Measurements from ENCODE around the gene FIGNL2. TPM values are rescaled to one million over a fixed set of nuclear protein-coding genes. Genes with fewer than 3 reads are reported as not detected.
"Not testable (repeated sequence)": the region's sequence is repeated elsewhere in the genome, so short reads cannot be mapped to it uniquely, and the experiment has no call there.

FIGNL2 gene
- total RNA-seq, 2 experiments from 2014 or later, result 0.55 to 0.57 TPM

DNA sequence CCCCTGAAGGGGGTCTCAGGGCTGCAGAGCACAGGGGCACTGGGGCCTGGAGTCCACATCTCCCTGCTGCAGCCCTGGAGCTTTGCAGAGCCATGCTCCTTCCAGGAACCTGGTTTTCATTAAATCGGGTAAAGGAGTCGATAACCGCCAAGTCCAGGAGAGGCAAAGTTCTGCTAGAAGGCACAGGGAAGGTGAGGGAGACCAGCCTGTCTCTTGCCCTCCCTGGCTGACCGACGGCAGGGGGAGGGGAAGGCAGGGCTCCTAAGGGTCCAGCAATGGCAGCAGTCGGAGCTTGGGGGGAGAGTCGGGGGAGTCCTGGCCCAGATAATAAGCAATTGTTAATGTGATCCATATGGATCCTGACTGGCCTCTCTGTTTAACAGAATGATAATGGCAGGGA is 3.0 kb downstream of the FIGNL2 start:
- ChIA-PET CTCF (interaction anchor here (0.9 to 2.2 kb wide), 2 partner anchors 30 to 32 kb away, joined by 3 to 7 read pairs; no protein-coding TSS in a partner anchor), POLR2A (no interaction called here)

DNA sequence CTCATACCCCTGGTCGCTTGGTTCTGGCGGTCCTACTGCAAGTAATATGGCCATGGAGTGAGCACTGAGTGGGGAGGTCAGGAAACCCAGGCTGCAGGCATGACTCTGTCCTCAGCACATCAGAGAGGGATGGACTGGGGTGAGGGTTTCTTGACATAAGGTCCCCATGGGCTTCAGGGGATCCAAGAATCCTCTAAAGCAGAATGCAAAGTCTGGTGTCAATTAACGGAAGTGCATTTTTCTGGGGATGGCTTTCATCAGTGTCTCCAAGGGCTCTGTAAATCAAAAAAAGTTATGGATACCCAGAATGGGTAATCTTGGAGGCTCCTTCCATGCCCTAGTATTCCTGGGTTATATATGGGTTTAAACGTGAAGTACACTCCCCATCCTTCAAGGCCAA is 3.7 kb downstream of the FIGNL2 start:
- POLR2A ChIA-PET, result no interaction called here
- CTCF ChIA-PET, result interaction anchor here (0.9 kb wide), 1 partner anchor 31 kb away, joined by 3 read pairs; no protein-coding TSS in a partner anchor

DNA sequence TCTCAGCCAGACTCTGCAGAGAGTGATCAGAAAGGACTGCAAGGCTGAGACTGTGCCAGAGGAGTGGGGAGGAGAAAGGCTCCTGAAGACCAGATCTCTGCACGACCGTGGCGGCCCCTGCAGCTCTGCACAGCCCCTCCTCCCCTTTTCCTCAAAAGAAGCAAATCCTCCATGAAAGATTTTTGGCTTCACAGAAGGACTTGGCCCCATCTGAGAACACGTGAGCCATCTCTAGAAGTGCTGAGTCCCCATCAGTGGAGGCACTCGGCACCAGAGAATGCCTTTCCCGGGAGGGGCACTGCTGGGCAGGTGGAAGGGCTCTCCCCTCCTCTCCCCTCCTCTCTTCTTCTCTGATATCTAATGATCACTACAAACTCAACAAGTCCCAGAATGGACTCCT is 6.8 kb downstream of the FIGNL2 start:
- POLR2A ChIA-PET, result no interaction called here
- CTCF ChIA-PET, result interaction anchor here (1.3 kb wide), 1 partner anchor 11 kb away, joined by 5 read pairs; no protein-coding TSS in a partner anchor

DNA sequence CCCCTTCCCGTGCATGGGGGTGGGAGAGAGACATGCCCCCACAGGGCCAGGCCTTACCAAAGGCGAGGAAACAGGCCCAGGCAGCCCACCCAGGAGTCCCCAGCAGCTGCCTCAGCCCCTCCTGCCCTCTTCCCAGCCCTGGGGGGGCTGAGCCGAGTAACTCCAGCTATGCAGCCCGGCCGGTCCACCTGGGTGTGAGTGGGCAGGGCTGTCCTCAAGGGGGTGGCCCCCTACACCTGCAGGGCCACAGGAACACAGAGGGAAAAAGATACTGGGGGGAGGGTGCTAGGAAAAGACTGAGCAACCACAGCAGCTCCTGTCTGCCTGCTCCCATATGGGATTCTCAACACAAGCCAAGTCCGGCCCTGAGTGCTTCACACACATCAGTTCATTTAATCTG is 7.6 kb downstream of the FIGNL2 start:
- CTCF ChIA-PET, result interaction anchor here (1.3 kb wide), 1 partner anchor 10 kb away, joined by 5 read pairs; no protein-coding TSS in a partner anchor
- POLR2A ChIA-PET, result no interaction called here

DNA sequence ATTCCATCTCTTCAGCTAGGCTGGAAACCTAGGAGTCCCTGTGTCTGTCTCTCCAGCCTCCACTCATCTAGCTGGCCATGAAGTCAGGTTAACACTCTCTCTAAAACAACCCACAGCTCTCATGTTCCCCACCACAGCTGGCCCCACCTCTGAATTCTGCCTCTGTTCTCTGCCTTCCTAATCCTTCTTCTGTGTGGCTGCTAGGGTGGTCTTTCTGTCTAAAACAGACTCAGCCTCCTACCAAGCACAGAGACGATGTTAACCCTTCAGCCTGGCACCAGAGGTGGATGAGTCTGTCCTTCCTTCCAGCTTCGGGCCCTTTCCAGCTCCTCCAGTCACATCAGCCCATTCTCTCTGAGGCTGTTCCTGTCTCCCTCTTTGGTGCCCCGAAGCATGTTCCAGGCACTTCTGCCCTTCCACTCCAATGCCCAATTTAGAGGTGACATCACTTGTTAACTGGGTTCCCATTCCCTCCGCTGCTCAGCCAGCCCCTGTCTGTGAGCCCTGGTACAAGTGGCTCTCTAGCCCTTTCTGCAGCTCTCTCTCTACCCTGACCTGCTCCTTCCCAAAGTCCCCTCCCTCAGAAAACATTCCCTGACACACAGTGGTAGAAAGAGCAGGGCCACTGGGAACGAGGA is 9.1 kb downstream of the FIGNL2 start:
- CTCF ChIA-PET, result no interaction called here

DNA sequence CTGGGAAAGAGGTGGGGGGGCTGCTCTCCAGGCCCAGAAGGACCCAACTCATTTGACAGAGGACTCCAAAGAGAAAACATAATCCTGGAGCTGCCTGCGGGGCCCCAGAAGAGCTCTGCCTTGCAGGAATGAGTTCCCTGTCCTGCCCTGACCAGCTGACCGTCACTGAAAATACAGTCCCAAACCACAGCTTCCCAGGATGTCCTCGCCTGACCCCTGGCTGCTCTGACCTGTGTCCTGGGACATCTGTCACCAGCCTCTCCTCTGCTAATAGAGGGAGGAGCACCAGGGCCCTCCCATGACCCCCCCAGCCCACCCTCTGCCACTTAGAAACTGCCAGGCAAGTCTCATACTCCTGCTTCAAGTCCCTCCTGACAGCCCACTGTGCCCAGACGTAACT is 9.8 kb downstream of the FIGNL2 start:
- ChIA-PET POLR2A (no interaction called here), CTCF (no interaction called here)

More for the DNA sequence above, 9.1 kb downstream of the FIGNL2 start:
- POLR2A ChIA-PET, result no interaction called here

DNA sequence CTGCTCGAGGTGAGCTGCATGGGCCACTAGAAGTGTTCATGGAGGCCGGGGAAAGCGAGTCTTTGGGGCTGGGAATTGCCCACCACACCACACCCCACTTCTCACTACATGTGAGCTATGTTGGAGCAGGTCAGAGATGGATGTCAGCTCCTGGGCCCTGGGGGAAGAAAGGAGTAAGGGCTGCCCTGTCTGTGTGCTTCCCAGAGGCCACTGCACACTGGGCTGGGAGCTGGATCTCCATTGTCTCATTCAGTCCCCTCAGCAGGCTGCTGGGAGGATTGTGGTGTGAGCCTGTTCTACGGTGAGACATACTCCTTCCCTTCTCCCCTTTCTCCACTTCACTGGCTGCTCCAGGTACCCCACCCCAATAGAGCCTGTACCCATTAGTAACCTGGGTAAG is 10.5 kb downstream of the FIGNL2 start:
- ChIA-PET CTCF (interaction anchor here (1.3 kb wide), 1 partner anchor 19 kb away, joined by 3 read pairs; no protein-coding TSS in a partner anchor), POLR2A (no interaction called here)

DNA sequence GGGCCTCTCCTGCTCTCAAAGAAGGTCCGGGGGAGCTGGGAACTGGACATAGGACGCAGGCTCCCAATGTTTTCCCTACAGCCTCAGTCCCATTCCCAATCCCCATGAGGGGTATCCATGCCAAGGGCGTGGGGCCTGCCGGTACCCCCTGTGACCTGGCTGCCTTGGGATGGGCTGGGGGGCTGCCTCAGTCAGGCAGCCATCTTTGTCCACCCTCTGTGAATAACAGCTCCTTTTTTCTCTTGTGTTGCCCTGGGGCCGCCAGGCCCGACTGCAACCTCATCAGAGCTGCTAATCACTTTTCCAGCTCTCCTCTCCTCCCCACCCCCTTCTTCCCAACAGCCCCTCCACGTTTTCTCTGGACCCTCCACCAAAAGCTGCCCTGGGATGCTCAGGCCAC is 11.2 kb downstream of the FIGNL2 start:
- POLR2A ChIA-PET, result no interaction called here
- CTCF ChIA-PET, result interaction anchor here (1.2 to 1.3 kb wide), 2 partner anchors 9 to 18 kb away, joined by 3 read pairs; no protein-coding TSS in a partner anchor

DNA sequence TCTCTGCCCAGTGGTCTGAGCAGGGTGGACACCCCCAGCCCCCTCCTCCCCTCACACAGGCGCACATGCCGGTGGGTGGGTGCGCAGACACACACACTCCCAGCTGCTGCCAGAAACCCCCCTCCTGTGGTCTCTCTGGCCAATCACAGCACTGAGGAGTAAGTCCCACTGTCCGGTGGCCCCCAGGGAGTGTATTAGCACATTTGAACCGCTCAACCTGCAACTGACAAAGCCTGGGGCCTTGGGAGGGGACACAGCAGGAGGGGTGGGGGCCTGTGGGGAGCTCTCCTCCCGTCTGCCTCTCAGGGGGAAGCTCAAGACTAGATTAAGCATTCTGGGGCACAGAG is 11.7 kb downstream of the FIGNL2 start:
- ChIA-PET POLR2A (no interaction called here), CTCF (interaction anchor here (1.2 to 1.3 kb wide), 2 partner anchors 9 to 17 kb away, joined by 3 read pairs; no protein-coding TSS in a partner anchor)

DNA sequence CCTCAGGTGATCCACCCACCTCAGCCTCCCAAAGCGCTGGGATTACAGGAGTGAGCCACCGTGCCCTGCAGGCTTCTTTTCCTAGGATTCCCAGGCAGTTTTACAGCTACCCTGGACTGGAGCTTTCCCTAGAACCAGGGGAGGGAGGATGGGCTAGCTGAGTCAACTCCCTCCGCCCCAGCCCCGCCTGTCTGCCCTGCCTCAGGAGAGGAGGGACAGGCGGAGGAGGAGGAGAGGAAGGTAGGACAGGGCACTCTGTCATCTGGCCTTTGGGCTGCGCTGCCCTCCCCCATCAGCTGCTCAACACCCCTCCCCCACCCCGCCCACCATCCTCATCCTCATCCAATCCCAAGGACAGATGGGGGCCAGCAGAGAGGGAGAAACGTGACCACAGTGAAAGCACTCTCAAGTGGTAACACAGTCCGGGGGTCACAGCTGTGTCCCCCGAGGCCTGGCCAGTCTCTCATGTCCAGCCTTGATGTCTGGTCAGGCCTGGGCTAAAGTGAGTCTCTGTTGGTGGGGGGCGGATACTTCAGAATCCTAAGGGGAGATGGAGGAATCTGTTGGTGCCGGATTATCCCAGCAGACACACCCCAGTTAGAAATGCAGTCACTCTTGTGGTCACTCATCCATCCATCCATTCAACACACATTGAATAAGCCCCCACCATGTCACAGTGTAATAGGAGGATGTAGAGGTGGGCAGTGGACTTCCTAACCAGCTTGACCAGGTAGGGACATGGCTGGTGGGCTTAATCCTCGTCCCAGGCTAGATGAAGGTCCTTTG is 12.3 kb downstream of the FIGNL2 start:
- POLR2A ChIA-PET, result no interaction called here
- CTCF ChIA-PET, result no interaction called here

DNA sequence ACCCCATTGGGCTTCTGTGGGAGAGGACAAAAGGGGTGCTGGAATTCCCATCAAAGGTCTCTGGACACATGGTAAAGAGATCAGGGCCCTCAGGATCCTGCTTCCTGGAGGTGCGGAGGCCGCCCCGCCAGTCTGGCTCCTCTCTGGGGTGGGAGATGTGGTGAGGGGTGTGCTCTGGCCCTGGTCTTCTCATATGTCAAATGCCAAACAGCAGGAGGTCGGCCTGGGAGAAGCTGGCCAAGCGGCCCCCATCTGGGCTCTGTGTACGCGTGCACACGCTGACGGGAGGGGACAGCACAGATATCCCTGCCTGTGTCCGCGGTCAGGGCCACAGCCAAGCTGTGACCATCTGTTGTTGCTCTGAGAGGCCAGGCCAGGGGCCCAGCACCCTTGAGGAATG is 14.1 kb downstream of the FIGNL2 start:
- CTCF ChIA-PET, result no interaction called here
- POLR2A ChIA-PET, result no interaction called here

DNA sequence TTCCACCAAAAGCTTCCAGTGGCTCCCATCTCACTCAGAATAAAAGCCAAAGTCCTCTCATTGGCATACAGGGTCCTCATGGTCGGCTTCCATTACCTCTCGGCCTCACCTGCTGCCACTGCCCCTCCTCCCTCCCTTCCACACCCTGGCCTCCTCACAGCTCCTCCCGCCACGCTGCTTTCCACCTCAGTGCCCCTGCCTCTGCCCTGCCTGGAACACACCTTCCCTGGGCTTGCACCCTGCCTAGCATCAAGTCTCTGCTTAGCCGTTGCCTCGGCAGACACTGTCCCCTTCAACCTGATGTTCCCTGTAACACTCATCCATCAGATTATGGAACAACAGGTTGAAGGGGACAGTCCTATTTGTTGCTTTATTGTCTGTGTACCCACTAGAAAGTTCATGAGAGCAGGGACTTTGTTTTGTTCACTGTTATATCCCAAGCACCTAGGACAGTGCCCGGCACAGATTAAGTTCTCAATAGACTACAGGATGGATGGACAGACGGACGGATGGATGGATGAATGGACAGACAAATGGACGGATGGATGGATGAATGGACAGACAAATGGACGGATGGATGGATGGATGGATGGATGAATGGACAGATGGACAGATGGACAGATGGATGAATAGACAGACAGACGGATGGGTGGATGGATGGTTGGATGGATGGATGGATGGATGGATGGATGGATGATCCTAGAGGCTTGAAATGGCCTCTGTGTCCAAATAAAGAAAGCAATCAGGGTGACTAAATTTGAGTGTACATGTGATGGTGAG is 14.9 kb downstream of the FIGNL2 start:
- CTCF ChIA-PET, result interaction anchor here (2.8 kb wide), 1 partner anchor 13 kb away, joined by 9 read pairs; no protein-coding TSS in a partner anchor
- POLR2A ChIA-PET, result no interaction called here

DNA sequence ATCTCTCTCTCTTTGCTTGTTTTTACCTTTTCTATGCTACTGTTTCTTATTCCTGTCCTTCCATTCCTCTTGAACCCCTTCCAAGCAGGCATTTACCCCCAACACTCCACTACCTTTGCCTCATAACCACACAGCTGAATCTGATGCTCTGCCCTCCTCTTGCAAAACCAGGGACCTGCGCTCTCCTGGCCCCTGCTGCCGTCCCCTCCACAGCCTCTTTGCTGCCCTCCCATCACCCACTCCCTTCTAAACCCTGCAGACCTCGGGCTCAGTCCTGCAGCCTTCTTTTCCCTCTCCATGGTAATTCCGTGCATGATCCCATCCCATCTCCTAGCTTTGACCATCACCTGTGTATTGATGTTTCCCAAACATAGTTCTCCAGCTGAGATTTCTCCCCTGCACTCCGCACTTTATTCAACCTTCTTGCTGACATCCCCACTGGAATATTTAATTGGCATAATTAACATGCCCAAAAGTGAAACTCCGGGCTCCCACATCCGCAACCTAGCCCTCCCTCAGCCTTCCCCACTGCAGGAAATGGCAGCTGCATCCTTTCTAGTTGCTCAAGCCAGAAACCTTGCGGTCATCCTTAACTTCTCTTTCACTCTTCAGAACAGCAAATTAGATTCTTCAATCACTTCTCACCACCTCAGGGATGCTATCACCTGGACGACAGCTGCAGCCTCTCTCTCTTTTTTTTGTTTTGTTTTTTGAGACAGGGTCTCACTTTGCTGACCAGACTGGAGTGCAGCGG is 16.0 kb downstream of the FIGNL2 start:
- POLR2A ChIA-PET, result no interaction called here
- CTCF ChIA-PET, result interaction anchor here (0.6 to 2.8 kb wide), 2 partner anchors 12 to 1394 kb away, joined by 3 to 9 read pairs; no protein-coding TSS in a partner anchor

DNA sequence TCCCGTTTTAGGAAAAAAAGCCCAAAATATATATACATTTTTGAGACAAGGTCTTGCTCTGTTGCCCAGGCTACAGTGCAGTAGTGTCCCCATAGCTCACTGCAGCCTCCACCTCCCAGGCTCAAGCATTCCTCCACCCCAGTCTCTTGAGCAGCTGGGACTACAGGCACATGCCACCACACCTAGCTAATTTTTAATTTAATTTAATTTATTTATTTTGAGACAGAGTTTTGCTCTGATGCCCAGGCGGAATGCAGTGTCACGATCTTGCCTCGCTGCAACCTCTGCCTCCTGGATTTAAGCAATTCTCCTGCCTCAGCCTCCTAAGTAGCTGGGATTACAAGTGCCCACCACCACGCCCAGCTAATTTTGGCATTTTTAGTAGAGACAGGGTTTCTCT is 16.7 kb downstream of the FIGNL2 start:
- CTCF ChIA-PET, result interaction anchor here (0.6 to 2.8 kb wide), 3 partner anchors 9 to 1395 kb away, joined by 3 to 9 read pairs (median 5); no protein-coding TSS in a partner anchor
- POLR2A ChIA-PET, result not testable (repeated sequence)

DNA sequence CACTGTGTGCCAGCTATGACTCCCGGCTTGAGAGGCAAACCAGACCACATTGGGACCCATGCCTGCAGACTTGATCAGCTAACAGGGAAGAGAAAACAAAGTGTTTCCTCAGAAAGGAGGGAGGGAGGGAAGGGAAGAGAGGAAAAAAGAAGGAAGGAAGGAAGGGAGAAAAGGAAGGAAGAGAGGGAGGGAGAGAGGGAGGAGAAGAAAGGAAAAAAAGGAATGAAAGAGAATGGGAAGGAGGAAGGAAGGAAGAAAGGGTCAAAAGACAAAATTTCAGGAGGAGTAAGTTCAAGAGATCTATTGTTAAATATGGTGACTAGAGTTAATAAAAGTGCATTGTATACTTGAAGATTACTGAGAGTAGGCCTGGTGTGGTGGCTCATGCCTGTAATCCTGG is 18.9 kb downstream of the FIGNL2 start:
- CTCF ChIA-PET, result interaction anchor here (0.8 to 2.0 kb wide), 2 partner anchors 16 to 46 kb away, joined by 3 to 5 read pairs; no protein-coding TSS in a partner anchor
- POLR2A ChIA-PET, result no interaction called here

DNA sequence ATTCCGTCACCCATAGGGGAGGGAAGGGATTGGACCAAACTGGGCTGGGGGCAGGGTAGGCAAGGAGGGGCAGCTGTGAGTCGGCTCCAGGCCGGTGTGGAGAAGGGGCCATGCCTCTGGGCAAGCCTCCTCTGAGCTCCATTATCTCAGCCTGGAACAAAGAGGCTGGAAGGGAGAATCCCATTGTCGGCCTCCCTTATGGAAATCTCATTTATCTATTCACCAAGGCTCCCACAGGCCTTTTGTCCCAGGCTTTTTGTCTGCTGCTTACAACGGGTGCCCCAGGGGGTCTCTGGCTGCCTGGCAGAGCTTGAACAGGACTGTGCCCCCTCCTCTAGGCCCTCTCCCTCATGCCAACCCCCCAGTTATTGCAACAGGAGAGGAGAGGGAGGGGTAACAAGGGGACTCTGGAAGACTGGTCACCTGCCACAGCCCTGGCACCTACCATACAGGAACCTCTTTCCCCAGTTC is 19.5 kb downstream of the FIGNL2 start:
- ChIA-PET POLR2A (no interaction called here), CTCF (interaction anchor here (0.8 to 2.0 kb wide), 2 partner anchors 15 to 46 kb away, joined by 3 to 5 read pairs; no protein-coding TSS in a partner anchor)

DNA sequence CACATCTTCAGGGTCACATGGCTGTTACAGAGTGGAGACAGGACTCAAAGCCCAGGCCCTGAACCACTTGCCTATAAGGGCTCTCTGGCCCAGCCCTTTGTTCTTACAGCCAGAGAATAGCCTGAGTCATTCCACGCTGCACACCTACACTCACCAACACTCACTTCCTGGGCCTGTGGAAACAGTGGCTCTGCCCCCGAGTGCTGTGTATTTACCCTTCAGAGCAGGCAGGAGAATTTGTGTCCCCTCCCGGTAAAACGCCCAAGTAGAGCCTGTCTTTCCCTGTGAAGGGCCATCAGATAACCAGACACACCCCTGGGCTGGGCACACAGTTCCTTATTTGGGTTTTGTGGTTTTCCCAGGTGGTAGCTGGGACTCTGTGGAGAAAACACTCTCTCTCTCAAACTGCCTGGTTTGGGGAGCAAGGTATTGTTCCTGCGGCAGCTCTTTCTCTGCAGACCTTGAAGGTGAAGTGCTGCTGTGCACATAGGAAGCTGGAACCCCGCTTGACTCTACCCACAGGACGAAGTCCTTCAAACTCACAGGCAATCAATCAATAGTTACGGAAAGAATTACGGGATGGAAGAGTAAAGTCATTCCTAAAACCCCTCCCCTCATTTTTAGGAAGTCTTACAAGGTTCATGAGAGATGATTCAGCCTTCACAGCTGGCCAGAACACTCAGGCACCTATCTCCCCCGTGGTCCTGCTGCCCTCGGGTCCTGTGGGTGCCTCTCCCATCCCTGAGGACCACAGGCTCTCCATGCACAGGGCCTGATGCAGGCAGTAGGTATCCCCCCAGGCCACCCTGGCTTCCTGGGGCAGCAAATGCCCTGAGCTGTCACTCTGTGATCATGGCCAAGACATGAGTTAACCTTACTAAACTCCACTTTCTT is 20.3 kb downstream of the FIGNL2 start:
- CTCF ChIA-PET, result interaction anchor here (0.7 to 1.4 kb wide), 2 partner anchors 9 to 63 kb away, joined by 3 read pairs; no protein-coding TSS in a partner anchor
- POLR2A ChIA-PET, result interaction anchor here (0.5 to 0.9 kb wide), 2 partner anchors 14 to 501 kb away, joined by 3 to 6 read pairs; no protein-coding TSS in a partner anchor

DNA sequence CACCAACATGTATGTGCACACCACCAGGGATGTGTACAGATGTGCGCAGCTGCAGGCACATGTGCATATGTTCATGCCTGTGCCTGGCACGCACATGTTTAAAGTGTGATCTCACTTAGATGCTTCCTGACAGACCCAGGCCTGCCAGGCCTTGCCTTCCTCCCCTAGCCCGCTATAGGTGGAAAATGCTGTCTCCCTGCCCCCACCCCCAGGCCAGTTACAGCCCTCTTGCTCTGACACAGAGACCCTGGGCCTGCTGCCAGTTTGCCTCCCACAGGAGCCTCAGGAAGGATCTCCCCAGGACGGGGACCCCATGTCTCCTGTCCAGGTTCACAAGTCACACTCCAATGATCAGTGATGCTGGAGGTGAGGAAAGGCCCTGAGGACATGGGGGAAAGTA is 21.6 kb downstream of the FIGNL2 start:
- ChIA-PET CTCF (interaction anchor here (0.5 kb wide), 1 partner anchor 594 kb away, joined by 3 read pairs; no protein-coding TSS in a partner anchor), POLR2A (no interaction called here)
